NCI-H128 (cell line): ENCODE data around the gene PPM1E.
"Not testable (repeated sequence)": the region's sequence is repeated elsewhere in the genome, so short reads cannot be mapped to it uniquely, and the experiment has no call there.

ENCODE experiments used
- DNase-seq: peaks from one replicate; lab custom pipeline; 2025; ENCODE audit not compliant: unreplicated experiment; lab: John Stamatoyannopoulos, UW

The PPM1E gene

DNA sequence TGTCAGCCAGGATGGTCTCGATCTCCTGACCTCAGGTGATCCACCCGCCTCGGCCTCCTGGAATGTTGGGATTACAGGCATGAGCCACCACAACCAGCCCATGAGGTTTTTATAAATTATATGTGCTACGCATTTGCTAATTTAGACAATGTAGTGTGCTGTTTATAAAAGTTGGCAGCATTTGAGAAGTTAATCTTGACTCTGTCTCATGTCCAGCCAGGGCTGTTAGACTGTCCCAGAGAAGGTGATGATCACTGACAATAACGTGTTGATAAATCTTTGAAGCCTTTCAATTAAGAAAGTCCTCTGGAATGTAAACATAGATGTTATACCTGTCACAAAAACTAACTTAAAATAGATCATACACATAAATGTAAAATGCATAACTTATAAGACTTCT lies 82.0 kb downstream of the PPM1E start:
- DNase-seq, result no peak

DNA sequence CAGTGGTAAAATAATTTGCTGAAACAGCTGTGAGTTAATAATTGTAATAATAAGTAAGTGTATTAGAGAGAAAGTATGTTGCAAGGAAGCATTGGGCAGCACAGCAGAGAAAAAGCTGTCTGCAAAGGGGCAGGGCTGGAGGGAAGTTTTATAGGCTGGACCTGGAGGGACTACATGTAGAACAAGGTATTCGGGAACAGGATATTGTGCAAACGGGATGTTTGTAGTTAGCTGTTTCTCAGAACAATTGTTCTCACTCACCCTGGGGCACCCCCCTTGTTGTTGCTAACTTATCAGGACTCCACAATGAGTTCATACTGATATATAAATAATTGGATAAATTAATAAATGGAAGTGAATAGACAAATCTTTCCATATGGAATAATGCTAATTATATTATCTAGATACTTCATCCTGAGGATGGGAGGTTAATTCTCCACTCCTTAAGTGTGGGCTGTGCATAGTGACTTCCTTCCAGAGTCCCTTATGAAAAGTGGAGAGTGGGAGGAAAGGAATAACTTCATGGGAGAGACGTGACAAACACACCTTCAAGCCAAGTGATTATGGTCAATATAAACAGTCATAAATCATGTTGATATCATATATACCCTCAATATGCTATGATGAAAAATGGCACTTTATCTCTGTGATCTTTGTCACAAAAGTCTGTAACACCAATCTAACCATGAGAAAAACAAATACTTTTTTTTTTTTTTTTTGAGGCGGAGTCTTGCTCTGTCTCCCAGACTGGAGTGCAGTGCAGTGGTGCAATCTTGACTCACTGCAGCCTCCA lies 85.4 kb downstream of the PPM1E start:
- DNase-seq, result no peak

DNA sequence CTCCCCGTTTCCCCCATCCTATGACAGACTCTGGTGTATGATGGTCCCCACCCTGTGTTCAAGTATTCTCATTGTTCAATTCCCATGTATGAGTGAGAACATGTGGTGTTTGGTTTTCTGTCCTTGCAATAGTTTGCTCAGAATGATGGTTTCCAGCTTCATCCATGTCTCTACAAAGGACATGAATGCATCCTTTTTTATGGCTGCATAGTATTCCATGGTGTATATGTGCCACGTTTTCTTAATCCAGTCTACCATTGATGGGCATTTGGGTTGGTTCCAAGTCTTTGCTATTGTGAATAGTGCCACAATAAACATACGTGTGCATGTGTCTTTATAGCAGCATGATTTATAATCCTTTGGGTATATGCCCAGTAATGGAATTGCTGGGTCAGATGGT lies 90.8 kb downstream of the PPM1E start:
- DNase-seq, result not testable (repeated sequence)

DNA sequence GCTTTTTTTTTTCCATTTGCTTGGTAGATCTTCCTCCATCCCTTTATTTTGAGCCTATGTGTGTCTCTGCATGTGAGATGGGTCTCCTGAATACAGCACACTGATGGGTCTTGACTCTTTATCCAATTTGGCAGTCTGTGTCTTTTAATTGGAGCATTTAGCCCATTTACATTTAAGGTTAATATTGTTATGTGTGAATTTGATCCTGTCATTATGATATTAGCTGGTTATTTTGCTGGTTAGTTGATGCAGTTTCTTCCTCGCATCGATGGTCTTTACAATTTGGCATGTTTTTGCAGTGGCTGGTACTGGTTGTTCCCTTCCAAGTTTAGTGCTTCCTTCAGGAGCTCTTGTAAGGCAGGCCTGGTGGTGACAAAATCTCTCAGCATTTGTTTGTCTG lies 94.5 kb downstream of the PPM1E start:
- not testable (repeated sequence) for DNase-seq

DNA sequence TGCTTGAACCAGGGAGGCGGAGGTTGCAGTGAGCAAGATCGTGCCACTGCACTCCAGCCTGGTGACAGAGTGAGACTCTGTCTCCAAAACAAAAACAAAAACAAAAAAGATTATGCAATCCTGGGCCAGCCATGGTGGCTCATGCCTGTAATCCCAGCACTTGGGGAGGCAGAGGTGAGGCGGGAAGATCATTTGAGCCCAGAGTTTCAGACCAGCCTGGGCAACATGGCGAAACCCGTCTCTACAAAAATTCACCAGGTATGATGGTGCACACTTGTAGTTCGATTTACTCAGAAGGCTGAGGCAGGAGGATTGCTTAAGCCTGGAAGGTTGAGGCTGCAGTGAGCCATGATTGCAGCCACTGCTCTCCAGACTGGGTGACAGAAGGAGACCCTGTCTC lies 109.6 kb downstream of the PPM1E start:
- DNase-seq, result no peak

DNA sequence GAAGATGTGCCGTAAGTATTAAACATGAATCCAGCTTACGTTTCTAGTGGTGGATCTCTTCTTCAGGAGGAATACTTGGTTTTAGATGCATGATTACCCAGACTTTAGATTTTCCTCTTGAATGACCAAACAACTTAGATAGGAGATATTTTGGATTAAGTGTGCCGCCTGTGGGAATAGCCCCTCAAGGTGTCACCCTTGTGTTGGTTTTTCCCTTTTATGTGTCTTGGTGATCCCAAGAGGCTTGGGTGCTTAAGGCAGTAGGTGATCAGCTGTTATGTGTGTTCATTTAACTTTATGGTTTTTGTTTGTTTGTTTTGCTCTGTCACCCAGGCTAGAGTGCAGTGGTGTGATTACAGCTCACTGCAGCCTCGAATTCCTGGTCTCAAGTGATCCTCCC lies 115.1 kb downstream of the PPM1E start:
- no peak for DNase-seq

DNA sequence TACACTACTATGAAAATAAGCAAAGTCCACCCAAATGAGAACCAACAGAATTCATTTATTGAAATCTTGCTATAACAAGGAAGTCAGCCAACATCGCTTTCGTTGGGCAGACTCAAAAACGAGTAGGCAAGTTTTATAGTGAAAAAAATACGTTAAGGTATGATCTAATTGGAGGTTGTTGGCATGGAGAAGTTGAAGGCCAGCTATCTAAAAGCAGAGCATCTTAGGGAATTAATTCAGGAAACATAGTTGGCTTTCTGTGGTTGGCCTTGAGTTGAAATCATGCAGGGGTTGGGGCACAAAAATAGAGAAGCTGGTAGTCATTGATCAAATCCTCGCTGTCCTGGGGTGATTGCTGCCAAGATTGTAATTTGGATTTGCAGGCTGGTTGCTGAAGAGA lies 118.3 kb downstream of the PPM1E start:
- DNase-seq, result no peak

DNA sequence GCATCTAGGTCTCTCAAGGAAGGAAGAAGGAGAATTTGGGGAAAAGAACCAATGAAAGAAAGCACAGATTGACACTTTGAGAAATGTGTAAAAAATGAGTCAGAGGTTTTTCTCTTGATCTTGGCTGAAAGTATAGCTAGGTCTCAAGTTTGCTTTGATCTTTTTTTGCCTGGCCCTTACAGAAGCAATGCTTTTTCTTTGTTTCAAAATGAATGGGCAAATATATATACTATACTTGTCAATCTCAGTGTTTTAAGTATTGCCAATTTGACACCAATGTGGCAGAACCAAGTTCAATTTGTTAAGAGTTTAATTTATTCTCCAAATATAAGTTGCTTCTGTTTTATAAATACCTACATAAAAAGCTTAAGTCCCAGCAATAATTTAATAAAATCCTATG lies 119.6 kb downstream of the PPM1E start:
- DNase-seq, result no peak

DNA sequence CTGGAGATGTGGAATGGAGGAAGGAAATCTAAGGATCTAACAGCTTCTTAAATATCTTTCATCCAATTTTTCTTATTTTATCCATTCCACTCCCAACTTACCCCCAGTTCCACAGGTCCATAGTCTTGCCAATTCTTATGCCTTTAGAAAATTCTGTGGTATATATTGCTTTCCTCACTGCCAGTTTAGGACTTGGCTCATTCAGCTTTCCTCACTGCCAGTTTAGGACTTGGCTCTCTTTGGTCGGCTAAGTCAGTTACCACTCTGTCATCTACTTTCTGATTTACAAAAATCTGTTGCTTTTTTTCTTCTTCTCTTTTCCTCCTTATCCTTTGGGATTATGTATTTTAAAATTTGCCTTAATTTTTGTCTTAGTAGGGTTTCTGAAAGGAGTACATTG lies 128.5 kb downstream of the PPM1E start:
- no peak for DNase-seq

DNA sequence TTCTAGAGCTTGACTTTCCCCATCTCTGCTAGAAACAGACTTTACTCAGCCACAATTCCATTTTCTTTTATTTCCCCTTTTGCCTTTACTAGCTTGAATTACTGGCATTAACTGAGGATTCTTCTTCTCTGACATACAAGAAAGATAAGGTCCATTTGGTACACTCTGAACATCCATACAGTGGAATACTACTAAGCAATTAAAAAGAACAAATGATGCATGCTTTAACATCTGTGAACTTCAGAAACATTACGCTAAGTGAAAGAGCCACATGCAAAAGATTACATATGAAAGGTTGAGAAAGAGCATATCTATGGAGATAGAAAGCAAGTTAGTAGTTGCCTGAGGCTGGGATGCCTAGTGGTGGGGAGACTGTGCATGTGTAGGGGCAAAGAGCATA lies 130.9 kb downstream of the PPM1E start:
- no peak for DNase-seq

DNA sequence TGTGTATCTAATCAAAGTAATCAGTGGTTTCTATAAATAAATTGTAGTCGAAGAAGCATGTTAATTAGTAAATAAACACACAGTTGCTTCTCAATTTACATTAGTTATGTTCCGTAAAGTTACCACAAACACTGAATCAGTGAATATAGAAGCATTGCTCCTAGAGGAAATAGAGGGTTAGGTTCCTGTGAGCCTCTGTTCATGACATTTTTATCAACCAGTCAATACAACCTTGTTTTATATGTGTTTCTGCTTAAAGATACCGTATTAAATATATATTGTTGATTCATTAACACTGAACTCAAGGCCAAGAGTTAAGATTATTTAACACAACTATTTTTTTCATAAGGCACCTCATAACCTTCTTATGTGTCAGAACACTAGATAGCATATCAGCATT lies 134.3 kb downstream of the PPM1E start:
- DNase-seq, result no peak

DNA sequence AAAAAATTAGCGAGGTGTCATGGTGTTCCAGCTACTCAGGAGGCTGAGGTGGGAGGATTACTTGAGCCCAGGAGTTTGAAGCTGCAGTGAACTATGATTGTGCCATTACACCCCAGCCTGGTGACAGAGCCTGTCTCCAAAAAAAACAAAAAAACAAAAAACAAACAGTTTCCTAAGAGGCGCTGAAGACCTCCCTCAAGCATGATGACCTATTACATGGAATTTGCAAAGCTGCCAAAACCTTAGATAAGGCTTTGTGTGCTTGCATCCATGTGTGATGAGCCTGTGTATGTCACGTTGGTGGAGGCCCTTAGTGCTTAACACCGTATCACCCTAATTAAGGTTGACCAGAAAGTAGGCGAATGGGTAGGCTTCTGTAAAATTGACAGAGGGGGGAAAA lies 143.5 kb downstream of the PPM1E start:
- DNase-seq, result no peak

DNA sequence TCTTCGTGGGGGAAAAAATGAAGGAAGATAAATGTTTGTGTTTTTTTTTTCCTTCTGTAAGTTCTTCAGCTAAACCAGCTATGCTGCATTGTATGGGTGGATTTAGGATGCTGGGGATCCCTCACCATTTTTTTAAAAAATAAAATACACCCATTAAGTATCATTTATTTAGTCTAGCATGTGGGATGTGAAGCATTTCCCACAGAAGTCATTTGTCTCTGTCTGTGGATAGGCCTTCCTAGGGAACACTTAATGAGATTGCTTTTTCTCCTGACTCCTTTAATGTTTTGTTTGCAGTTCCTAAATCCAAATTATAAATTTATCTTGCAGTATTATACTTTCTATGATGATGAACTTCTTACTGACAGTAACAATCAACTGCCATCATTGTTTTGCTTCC lies 146.7 kb downstream of the PPM1E start:
- no peak for DNase-seq

DNA sequence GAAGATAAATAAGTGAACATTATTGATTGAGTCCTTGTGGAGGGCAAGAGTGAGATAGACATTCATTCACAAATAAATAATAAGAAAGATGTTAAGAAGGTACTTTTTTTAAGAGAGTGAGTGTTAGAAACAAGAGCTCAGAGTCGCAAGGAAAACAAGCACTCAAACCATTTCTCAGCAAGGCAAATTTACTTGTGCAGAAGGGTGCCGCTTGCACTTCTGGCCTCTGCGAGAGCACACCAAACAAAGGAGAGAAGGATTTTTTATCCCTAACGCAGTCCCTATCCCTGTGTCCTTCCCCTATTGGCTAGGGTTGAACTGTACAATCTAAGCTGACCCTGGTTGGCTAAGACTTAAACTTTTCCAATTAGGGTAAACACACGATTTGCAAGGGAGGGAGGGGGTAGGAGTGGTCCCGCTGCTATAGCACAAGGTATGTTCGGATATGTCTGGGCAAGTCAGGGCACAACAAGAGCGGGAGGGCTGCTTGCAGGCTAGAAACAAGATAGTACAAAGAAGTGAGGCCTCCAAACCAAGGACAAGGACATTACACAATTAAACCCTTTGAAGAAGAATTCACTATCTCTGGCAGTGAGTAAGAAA lies 156.2 kb downstream of the PPM1E start:
- DNase-seq, result no peak

DNA sequence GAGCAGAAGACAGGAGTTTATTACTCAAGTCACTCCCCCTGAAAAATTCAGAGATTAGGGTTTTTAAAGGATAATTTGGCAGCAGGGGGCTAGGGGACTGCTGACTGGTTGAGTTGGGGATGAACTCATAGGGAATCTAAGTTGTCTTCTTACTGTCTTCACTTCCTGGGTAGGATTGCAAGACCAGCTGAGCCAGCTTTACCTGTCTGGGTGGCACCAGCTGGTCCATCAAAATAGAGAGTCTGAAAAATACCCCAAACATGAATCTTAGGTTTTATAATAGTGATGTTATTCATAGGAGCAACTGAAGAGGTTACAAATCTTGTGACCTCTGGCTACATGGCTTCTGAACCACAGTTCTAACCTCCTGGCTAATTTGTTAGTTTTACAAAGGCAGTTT lies 157.9 kb downstream of the PPM1E start:
- no peak for DNase-seq

DNA sequence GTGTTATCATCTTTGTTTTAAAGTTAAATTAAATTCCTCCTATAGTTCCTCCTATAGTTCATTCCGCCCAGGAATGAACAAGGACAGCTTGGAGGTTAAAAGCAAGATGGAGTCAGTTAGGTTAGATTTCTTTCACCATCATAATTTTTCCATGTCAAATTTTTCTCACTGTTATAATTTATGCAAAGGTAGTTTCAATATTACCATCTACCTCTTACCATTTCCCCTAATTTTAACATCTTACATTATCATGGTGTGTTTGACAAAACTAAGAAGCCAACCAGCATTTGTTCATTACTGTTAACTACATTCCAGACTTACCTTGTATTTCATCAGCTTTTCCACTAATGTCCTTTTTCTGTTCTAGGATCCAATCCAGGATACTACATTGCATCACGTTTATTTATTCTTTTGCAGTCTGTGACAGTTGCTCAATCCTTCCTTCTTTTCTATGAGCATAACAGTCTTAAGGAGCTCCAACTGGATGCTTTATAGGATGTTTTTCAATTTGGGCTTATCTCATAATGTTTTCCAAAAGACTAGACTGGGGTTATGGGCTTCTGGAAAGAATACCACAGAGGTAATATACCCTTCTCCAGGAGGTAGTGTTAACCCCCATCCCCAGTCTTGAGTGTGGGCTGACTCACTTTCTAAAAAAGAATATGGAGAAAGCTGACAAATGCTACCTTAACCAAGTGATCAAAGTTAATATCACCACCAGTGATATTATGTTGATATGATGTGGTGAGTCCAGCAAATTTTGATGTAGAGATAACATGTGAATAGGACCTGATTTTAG lies 158.5 kb downstream of the PPM1E start:
- DNase-seq, result no peak

DNA sequence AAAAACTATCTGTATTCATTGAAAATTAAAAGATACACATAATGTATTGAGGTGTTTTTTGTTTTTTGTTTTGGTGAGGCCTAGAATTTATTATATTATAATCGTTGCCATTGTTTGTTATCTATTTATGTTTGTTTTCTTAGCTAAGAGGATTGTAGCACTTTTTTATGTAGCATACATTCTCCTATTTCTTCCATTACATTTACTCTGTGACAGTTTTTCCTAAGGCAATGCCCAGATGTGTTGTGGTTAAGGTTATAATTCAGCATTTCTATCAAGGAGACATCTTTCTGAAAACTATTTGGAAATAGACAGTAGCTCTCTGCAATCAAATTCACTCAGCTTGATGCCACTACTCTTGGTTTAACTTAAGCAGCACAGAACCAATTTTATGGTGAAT lies 161.6 kb downstream of the PPM1E start:
- DNase-seq, result no peak

DNA sequence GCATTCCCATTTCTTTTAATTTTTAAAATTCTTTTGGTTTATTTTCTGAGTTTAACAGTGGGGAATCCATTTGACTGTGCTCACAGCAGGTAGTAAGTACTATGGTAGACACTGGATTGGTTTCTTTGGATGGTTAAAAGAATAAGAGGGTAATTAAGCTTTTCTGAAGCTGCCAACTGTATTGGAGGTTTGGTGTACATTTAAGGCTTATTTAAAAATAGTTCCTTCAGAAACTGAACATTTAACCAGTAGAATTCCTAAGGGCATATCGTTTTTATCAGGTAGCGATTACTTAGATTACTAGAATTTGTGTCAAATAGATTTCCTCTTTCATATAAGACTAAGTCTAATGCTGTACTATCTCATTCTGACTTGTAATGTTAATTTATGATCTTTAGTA lies 162.4 kb downstream of the PPM1E start:
- no peak for DNase-seq

DNA sequence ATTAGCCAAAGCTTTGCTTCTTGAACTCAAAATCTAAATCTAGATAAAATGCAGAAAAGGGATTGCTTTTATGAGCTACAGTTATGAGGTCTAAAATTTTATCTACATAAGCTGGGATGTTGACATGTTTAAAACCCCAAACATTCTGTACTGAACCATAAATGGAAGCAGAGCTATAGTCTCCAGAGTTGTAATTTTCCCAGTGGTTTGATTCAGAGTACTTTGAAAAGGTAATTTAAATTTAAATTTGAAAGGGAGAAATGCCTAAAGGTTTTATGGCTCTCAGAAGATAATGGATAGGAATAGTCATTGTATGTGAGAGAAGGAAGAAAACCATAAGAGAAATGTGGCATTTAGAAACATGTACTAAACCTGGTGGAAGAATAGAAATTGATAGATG lies 163.2 kb downstream of the PPM1E start:
- DNase-seq, result no peak

DNA sequence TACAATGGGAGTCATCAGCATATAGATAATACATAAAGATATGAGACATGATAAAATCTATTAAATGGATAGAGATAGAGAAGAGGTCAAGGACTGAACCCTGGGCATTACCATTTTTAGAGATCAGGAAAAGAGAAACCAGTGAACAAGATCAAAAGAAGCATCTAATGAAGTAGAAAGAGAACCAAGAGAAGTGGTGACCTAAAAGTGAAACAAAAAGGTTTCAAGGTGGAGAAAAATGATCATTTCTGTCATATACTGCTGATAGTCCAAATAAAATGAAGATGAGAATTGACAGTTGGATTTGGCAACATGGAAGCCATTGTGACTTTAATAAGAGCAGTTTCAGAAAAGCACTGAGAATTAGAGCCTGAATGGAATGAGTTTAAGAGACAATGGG lies 165.1 kb downstream of the PPM1E start:
- DNase-seq, result no peak

DNA sequence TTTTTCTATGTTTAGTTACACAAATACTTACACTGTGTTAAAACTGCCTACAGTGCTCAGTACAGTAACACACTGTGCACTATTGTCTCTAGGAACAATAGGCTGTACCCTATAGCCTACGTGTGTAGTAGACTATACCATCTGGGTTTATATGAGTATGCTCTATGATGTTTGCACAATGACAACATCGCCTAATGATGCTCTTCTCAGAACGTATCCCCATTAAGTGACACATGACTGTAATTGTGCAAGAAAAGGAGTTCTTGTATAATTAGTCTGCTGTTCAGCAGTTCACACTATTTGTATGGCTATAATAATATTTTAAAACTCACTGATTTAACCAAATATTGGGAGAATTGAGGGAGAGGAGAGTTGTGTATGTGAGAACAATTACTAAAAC lies 177.3 kb downstream of the PPM1E start:
- no peak for DNase-seq

DNA sequence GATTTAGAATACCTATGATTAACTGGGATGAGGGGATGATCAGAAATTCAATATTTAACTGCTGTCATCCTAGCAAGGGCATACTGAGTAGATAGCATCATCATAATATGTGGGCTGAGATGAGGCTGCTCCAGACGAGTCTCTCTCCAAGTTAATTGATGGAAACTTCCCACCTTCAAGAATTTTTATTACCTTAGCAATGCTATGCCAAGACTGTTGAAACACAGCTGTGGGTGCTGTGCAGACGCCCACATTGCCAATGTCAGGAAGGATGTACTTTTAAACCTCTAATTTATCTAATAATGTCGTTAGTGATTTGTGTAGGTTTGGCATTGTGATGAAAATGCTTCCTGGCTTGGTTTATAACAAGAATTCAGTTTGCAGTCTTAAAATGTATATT lies 180.6 kb downstream of the PPM1E start:
- no peak for DNase-seq
